ENCODE data around the gene CRABP1.

The CRABP1 gene

GRCh38 chr15:78320183-78320582 is 20.0 kb upstream of the CRABP1 start:
- ChIA-PET POLR2A (interaction anchor here (1.3 kb wide), 1 partner anchor 117 kb away, joined by 6 read pairs; no protein-coding TSS in a partner anchor), CTCF (interaction anchor here (1.7 kb wide), 1 partner anchor 11 kb away, joined by 6 read pairs; no protein-coding TSS in a partner anchor)

GRCh38 chr15:78321041-78321570 is 19.0 kb upstream of the CRABP1 start:
- no peak for DNase-seq (ENCODE audit: extremely low spot score)
- ChIA-PET POLR2A (interaction anchor here (0.8 to 1.3 kb wide), 2 partner anchors 24 to 116 kb away, joined by 4 to 6 read pairs; no protein-coding TSS in a partner anchor), CTCF (interaction anchor here (0.8 to 1.7 kb wide), 2 partner anchors 10 to 17 kb away, joined by 3 to 6 read pairs; no protein-coding TSS in a partner anchor)
- no peak for TF ChIP-seq SP1 (IDR thresholded peaks at IDR 0.05)
- TF ChIP-seq CTBP1 (IDR thresholded peaks at IDR 0.05; ENCODE audit: borderline replicate concordance): no peak
- TF ChIP-seq HDGF (IDR thresholded peaks at IDR 0.05; ENCODE audit: borderline replicate concordance): no peak
- TF ChIP-seq FOXK2 (IDR thresholded peaks at IDR 0.05): no peak
- no peak for TF ChIP-seq FOXA1 (IDR thresholded peaks at IDR 0.05)
- no peak for TF ChIP-seq ELF4 (IDR thresholded peaks at IDR 0.05)
- no peak for TF ChIP-seq TARDBP (IDR thresholded peaks at IDR 0.05)
- TF ChIP-seq ZNF384 (IDR thresholded peaks at IDR 0.05): no peak
- TF ChIP-seq SUZ12 (IDR thresholded peaks at IDR 0.05): no peak
- TF ChIP-seq, protein P1, sequence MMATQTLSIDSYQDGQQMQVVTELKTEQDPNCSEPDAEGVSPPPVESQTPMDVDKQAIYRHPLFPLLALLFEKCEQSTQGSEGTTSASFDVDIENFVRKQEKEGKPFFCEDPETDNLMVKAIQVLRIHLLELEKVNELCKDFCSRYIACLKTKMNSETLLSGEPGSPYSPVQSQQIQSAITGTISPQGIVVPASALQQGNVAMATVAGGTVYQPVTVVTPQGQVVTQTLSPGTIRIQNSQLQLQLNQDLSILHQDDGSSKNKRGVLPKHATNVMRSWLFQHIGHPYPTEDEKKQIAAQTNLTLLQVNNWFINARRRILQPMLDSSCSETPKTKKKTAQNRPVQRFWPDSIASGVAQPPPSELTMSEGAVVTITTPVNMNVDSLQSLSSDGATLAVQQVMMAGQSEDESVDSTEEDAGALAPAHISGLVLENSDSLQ (IDR thresholded peaks at IDR 0.05): no peak
- TF ChIP-seq FOXM1 (IDR thresholded peaks at IDR 0.05; ENCODE audit: borderline replicate concordance): no peak
- TF ChIP-seq ARNT (IDR thresholded peaks at IDR 0.05): no peak
- TF ChIP-seq LEF1 (IDR thresholded peaks at IDR 0.05; ENCODE audit: borderline replicate concordance): no peak
- TF ChIP-seq NFRKB (IDR thresholded peaks at IDR 0.05): no peak
- TF ChIP-seq BHLHE40 (IDR thresholded peaks at IDR 0.05; ENCODE audit: borderline replicate concordance): no peak
- no peak for TF ChIP-seq L3MBTL2 (conservative IDR thresholded peaks at IDR 0.05)

More at GRCh38 chr15:78320183-78320582, 20.0 kb upstream of the CRABP1 start:
- no peak for DNase-seq (ENCODE audit: extremely low spot score)
- TF ChIP-seq CTBP1 (IDR thresholded peaks at IDR 0.05; ENCODE audit: borderline replicate concordance) (no peak), BHLHE40 (IDR thresholded peaks at IDR 0.05; ENCODE audit: borderline replicate concordance) (no peak)

DNA sequence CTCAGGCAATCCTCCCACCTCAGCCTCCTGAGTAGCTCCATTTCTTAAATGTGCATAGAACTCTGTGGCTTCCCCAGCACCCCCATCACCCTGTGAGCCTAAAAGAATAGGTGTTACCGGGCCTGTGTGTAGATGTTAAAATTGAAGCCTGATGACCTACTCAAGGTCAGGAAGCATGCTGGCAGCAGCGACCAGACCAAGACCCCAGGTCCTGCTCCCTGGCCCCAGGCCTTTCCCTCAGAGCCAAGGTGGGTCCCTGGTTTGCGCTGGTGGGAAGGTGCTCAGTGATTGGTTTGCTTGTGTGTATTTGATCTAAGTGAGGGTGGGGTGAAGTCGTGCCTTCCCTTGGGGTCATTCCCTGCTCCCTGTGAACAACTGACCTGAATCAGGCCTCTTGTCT is 18.4 kb upstream of the CRABP1 start:
- ChIA-PET CTCF (interaction anchor here (0.8 kb wide), 1 partner anchor 16 kb away, joined by 3 read pairs; no protein-coding TSS in a partner anchor), POLR2A (interaction anchor here (0.8 to 1.3 kb wide), 3 partner anchors 23 to 116 kb away, joined by 4 to 6 read pairs (median 5); partner anchors contain the start of gene IREB2)
- TF ChIP-seq SUZ12 (IDR thresholded peaks at IDR 0.05) (no peak), LEF1 (IDR thresholded peaks at IDR 0.05; ENCODE audit: borderline replicate concordance) (no peak), FOXM1 (IDR thresholded peaks at IDR 0.05; ENCODE audit: borderline replicate concordance) (no peak), L3MBTL2 (conservative IDR thresholded peaks at IDR 0.05) (no peak), SP1 (IDR thresholded peaks at IDR 0.05) (no peak), FOXK2 (IDR thresholded peaks at IDR 0.05) (no peak), ELF4 (IDR thresholded peaks at IDR 0.05) (no peak), ZNF384 (IDR thresholded peaks at IDR 0.05) (no peak), BHLHE40 (IDR thresholded peaks at IDR 0.05; ENCODE audit: borderline replicate concordance) (no peak)
- TF ChIP-seq, protein P1 (IDR thresholded peaks at IDR 0.05): no peak
- DNase-seq (ENCODE audit: extremely low spot score): no peak

- POLR2A ChIA-PET: interaction anchor here (0.8 to 1.9 kb wide), 3 partner anchors 23 to 116 kb away, joined by 3 to 10 read pairs (median 5); partner anchors contain the start of genes IREB2 and SKIC8
Observed at GRCh38 chr15:78322243-78322642, 17.9 kb upstream of the CRABP1 start.

DNA sequence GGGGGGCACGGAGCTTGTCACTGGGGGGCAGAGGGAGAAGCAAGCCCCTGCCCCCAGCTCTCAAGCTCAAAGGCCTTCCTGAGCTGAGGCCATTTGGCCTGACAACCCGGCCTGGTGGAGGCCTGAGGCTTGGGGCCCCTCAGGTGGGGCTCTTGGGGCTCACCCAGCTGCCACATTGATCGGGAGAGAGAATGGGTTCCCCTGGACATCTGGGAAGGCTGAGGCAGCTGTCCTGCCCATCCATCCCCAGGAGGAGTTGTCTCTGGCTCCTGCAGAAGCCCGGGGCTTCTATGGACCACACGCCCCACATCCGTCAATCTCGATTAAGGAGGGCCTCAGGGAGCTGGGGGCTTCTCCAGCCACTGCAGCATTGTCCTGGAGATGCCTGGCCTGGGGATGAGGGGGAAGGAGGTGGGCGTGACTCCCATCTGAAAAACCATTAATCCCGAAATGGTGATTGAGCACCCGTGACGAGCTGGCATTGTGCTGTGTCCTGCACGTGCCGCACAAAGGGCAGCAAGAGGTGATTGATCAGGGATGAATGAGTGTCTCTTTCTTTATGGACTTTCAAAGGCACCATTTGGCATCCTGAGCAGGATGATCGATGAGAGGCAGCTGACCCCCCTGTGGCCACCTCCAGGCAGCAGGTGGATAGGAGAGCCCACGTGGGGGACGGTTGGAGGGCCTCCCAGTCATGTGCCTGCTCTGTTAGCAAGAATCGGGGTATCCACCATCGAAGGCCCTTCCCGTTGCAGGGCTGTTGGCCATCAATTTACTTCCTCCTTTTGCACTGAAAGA is 17.2 kb upstream of the CRABP1 start:
- ChIA-PET POLR2A (interaction anchor here (0.8 to 1.9 kb wide), 3 partner anchors 23 to 115 kb away, joined by 3 to 10 read pairs (median 5); partner anchors contain the start of genes IREB2 and SKIC8), CTCF (interaction anchor here (0.6 to 1.2 kb wide), 2 partner anchors 15 to 76 kb away, joined by 3 read pairs; no protein-coding TSS in a partner anchor)
- no peak for DNase-seq (ENCODE audit: extremely low spot score)
- TF ChIP-seq HDGF (IDR thresholded peaks at IDR 0.05; ENCODE audit: borderline replicate concordance) (no peak), LEF1 (IDR thresholded peaks at IDR 0.05; ENCODE audit: borderline replicate concordance) (no peak), CTBP1 (IDR thresholded peaks at IDR 0.05; ENCODE audit: borderline replicate concordance) (no peak), SP1 (IDR thresholded peaks at IDR 0.05) (no peak), FOXM1 (IDR thresholded peaks at IDR 0.05; ENCODE audit: borderline replicate concordance) (no peak), FOXK2 (IDR thresholded peaks at IDR 0.05) (no peak), SUZ12 (IDR thresholded peaks at IDR 0.05) (no peak), BHLHE40 (IDR thresholded peaks at IDR 0.05; ENCODE audit: borderline replicate concordance) (no peak), ARNT (IDR thresholded peaks at IDR 0.05) (no peak), TARDBP (IDR thresholded peaks at IDR 0.05) (no peak), NFRKB (IDR thresholded peaks at IDR 0.05) (no peak), L3MBTL2 (conservative IDR thresholded peaks at IDR 0.05) (no peak), FOXA1 (IDR thresholded peaks at IDR 0.05) (no peak), ZNF384 (IDR thresholded peaks at IDR 0.05) (no peak)
- TF ChIP-seq, protein P1 (IDR thresholded peaks at IDR 0.05): no peak

More at GRCh38 chr15:78322243-78322642, 17.9 kb upstream of the CRABP1 start:
- DNase-seq (ENCODE audit: extremely low spot score): no peak
- CTCF ChIA-PET: interaction anchor here (1.2 kb wide), 1 partner anchor 14 kb away, joined by 3 read pairs; no protein-coding TSS in a partner anchor
- TF ChIP-seq TARDBP (IDR thresholded peaks at IDR 0.05) (no peak), FOXK2 (IDR thresholded peaks at IDR 0.05) (no peak), HDGF (IDR thresholded peaks at IDR 0.05; ENCODE audit: borderline replicate concordance) (no peak), FOXM1 (IDR thresholded peaks at IDR 0.05; ENCODE audit: borderline replicate concordance) (no peak), BHLHE40 (IDR thresholded peaks at IDR 0.05; ENCODE audit: borderline replicate concordance) (no peak), SUZ12 (IDR thresholded peaks at IDR 0.05) (no peak), CTBP1 (IDR thresholded peaks at IDR 0.05; ENCODE audit: borderline replicate concordance) (no peak)
- TF ChIP-seq, protein P1 (IDR thresholded peaks at IDR 0.05): peak; percentile 23; the same call in 1 of the 2 replicates
